Small intestine (tissue), 7 donors: Measurements from ENCODE around the gene ZNF121. TPM values are rescaled to one million over a fixed set of nuclear protein-coding genes. Genes with fewer than 3 reads are reported as not detected.
A peak's percentile ranks its signal among the peaks of the same experiment; 100 is the strongest.
"Not testable (repeated sequence)": the region's sequence is repeated elsewhere in the genome, so short reads cannot be mapped to it uniquely, and the experiment has no call there.

ENCODE experiments used
- DNase-seq, 2 donors: peaks; one replicate each; pipeline versions ENCODE4 v3.0.0 to v3.0.0-alpha.2; 2013
- FAIRE-seq: peaks from 2 replicates; lab custom pipeline; 2012; peaks lifted over from hg19 to GRCh38; lab: Jason Lieb, UNC
- H3K27ac ChIP-seq, 3 donors: one replicate each; pipeline ENCODE4 v1.5.1; 2013; ENCODE audit warnings: low read length in 2 of 3, mild to moderate bottlenecking in 2 of 3, control low read depth in 1 of 3, inconsistent platforms in 1 of 3, low read depth in 1 of 3, moderate library complexity in 1 of 3
- H3K27me3 ChIP-seq, 3 donors: one replicate each; pipeline ENCODE4 v1.6.1; 2013; ENCODE audit warnings: low read length in 3 of 3, inconsistent platforms in 1 of 3; ENCODE audit not compliant: control insufficient read depth in 3 of 3, insufficient read depth in 3 of 3
- H3K36me3 ChIP-seq, 3 donors: one replicate each; pipeline ENCODE4 v1.6.1; 2013; ENCODE audit warnings: low read length in 3 of 3, inconsistent platforms in 1 of 3, low read depth in 1 of 3, mild to moderate bottlenecking in 1 of 3, moderate library complexity in 1 of 3; ENCODE audit not compliant: control insufficient read depth in 3 of 3, insufficient read depth in 2 of 3
- H3K4me1 ChIP-seq, 3 donors: one replicate each; pipeline ENCODE4 v1.6.1; 2013; ENCODE audit warnings: low read length in 2 of 3, inconsistent platforms in 1 of 3, low read depth in 1 of 3, mild to moderate bottlenecking in 1 of 3, moderate library complexity in 1 of 3; ENCODE audit not compliant: control insufficient read depth in 3 of 3, insufficient read depth in 2 of 3
- H3K4me3 ChIP-seq, 3 donors: one replicate each; pipeline ENCODE4 v1.5.1; 2013; ENCODE audit warnings: low read length in 3 of 3, control low read depth in 1 of 3, inconsistent platforms in 1 of 3, low read depth in 1 of 3, mild to moderate bottlenecking in 1 of 3, moderate library complexity in 1 of 3
- H3K9me3 ChIP-seq, 2 donors: one replicate each; pipeline ENCODE4 v1.6.1; 2013; ENCODE audit warnings: low read depth in 1 of 2, low read length in 1 of 2; ENCODE audit not compliant: control insufficient read depth in 2 of 2, insufficient read depth in 1 of 2
- WGBS, 3 donors: extraction: QIAGEN DNeasy Blood & Tissue Kit; methylation state at CpG; one replicate each; pipeline ENCODE4 v1.1.7; 2013; 5-methylcytosine and 5-hydroxymethylcytosine counted together
- polyA plus RNA-seq, 4 donors: library from polyadenylated mRNA; stranded (reverse) in 3 of 4; unstranded in 1 of 4; fragments of 200-250 nt in 3 of 4; fragments of 120-200 nt in 1 of 4; gene quantifications; one replicate each; pipeline versions ENCODE4 v1.2.1 to v1.2.3, GENCODE V29; 2013
- donor health status: healthy with polysubstance abuse.
- donor health status: control.
- donor health status: control.
- donor health status: Bipolar disorder and iron deficiency.
- donor health status: healthy.

Gene ZNF121
- polyA plus RNA-seq, 4 donors, result 2.2 to 23.5 (median 4.2) TPM

DNA sequence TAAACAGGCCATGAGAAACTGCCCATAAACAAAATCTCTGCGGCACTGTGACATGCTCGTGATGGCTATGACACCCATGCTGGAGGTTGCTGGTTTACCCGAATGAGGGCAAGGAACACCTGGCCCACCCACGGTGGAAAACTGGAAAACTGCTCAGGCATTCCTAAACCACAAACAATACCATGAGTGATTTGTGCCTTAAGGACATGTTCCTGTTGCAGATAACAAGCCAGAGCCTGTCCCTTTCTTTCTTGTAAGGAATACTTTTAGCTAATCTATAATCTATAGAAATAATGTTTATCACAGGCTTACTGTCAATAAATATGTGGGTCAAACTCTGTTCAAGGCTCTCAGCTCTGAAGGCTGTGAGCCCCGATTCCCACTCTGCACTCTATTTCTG, 24.6 kb upstream of the ZNF121 start:
- Histone ChIP-seq H3K27me3 (no peaks in the 10 kb centered on the region), H3K4me3 (no peak overlapping the region), H3K9me3 (peaks cover 2 to 65% of the 10 kb centered on the region in 2 donors), H3K4me1 (no peaks in the 10 kb centered on the region), H3K36me3 (peaks cover 25 to 37% (median 28%) of the 10 kb centered on the region in 3 donors), H3K27ac (no peak overlapping the region)
- FAIRE-seq, result no peak
- 97 to 99% (median 98%) methylated on average over 5 of the region's 5 CpGs for WGBS, 3 donors
- no peak for DNase-seq

DNA sequence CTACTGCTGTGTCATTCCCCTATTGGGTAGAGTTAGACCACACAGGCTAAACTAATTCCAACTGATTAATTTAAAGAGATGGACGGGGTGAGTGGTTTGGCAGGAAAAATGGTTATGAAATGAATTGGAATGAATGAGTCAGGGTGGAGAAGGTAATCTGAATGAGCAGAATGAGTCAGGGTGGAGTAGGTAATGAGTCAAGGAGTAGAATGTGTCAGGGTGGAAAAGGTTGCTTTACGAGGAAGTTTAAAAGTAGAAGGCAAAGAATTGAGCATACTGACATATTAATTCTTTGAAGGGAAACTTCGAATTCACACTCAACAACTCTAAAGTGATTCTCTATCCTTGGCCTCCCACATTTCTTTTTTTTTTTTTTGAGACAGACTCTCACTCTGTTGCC, 12.7 kb upstream of the ZNF121 start:
- DNase-seq (no peak), FAIRE-seq (no peak)
- 72 to 83% (median 80%) methylated on average over 3 of the region's 3 CpGs for WGBS, 3 donors
- H3K4me3 ChIP-seq, result no peak overlapping the region
- no peak overlapping the region for H3K27ac ChIP-seq
- no peaks in the 10 kb centered on the region for H3K36me3 ChIP-seq
- H3K27me3 ChIP-seq, result no peaks in the 10 kb centered on the region
- no peaks in the 10 kb centered on the region for H3K4me1 ChIP-seq
- peaks cover 0 to 13% of the 10 kb centered on the region in 2 donors for H3K9me3 ChIP-seq

DNA sequence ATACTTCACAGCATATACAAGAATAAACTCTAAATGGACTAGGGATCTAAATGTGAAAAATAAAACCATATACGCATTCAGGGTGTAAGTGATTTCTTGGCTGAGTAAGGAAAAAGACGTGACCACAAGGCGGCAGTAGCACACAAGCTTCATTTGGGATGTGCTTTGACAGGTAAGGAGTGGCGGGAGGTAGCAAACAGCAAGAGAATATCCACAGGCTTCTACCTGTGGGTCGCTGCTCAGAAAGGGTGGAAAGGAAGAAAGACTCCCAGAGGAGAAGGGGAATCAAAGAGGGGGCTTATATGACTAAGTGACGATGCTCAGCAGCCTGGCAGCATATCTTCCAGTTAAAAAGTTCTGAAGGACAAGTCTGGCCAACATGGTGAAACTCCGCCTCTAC, 2.5 kb upstream of the ZNF121 start:
- FAIRE-seq (no peak), DNase-seq (peak; percentile 81)
- no peak overlapping the region for H3K4me3 ChIP-seq
- WGBS, 3 donors, result 13 to 17% (median 15%) methylated on average over 7 of the region's 7 CpGs
- H3K27ac ChIP-seq, result no peak overlapping the region
- H3K36me3 ChIP-seq, result peaks cover 0 to 4% (median 0%) of the 10 kb centered on the region in 3 donors
- peaks cover 0 to 10% of the 10 kb centered on the region in 2 donors for H3K9me3 ChIP-seq
- peaks cover 0 to 3% (median 3%) of the 10 kb centered on the region in 3 donors for H3K4me1 ChIP-seq
- peaks cover 0 to 2% (median 0%) of the 10 kb centered on the region in 3 donors for H3K27me3 ChIP-seq

DNA sequence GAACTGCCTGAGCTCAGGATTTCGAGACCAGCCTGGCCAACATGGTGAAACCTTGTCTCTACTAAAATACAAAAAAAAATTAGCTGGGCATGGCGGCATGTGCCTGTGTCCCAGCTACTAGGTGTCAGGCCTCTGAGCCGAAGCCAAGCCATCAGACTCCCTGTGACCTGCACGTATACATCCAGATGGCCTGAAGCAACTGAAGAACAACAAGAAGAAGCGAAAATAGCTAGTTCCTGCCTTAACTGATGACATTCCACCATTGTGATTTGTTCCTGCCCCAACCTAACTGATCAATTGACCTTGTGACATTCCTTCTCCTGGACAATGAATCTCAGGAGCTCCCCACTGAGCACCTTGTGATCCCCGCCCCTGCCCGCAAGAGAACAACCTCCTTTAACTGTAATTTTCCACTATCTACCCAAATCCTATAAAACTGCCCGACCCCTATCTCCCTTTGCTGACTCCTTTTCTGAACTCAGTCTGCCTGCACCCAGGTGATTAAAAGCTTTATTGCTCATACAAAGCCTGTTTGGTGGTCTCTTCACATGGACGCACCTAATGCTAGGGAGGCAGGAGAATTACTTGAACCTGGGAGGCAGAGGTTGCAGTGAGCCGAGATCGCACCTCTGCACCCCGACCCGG, 2.1 kb downstream of the ZNF121 start:
- not testable (repeated sequence) for H3K27me3 ChIP-seq, DNase-seq, FAIRE-seq, H3K4me3 ChIP-seq, H3K27ac ChIP-seq, H3K4me1 ChIP-seq
- Histone ChIP-seq H3K9me3 (peaks cover 0 to 35% of the 10 kb centered on the region in 2 donors), H3K36me3 (peaks cover 0 to 16% (median 3%) of the 10 kb centered on the region in 3 donors)
- WGBS, 3 donors, result 91 to 97% (median 95%) methylated on average over 13 of the region's 13 CpGs

DNA sequence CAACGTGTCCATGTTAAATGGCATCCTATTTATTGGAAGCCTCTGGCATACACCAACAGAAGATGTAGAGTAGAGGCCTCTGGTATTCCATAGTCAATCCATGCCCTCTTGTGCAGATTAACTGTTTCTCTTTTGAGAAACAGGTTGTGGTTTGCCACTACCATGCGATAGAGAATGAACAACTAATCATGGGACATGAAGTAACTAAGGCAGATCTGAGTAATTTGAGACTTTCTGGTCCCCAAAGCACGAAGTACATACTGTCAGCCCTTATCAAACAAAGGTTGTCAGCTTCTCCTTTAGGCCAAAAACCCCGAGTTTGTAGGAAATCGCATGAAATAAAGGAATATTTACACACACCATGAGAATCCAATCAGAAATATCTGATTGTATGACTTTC, 3.6 kb downstream of the ZNF121 start:
- 82 to 96% (median 84%) methylated on average over 5 of the region's 5 CpGs for WGBS, 3 donors
- DNase-seq, result no peak
- Histone ChIP-seq H3K27me3 (no peaks in the 10 kb centered on the region), H3K27ac (no peak overlapping the region), H3K4me3 (no peak overlapping the region), H3K9me3 (peaks cover 0 to 43% of the 10 kb centered on the region in 2 donors), H3K36me3 (peaks cover 0 to 16% (median 3%) of the 10 kb centered on the region in 3 donors), H3K4me1 (peaks cover 0 to 3% (median 3%) of the 10 kb centered on the region in 3 donors)
- FAIRE-seq, result no peak

DNA sequence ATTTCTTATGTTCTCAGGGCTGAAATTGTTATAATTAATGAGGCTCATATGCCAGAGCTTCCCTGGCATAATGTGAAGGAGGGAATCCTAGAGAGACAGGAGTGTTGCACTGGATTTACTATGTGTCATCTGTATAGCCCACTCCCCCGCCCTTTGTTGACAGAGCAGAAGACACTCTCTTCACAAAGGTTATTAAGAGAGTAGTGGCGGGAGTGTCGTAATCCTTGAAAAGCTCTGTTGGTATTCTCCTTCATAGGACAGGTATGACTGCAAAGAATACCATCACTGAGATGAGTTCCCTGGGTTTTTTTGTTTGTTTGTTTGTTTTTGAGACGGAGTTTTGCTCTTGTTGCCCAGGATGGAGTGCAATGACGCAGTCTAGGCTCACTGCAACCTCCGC, 14.0 kb downstream of the ZNF121 start:
- Histone ChIP-seq H3K27ac (no peak overlapping the region), H3K27me3 (no peaks in the 10 kb centered on the region), H3K4me3 (no peak overlapping the region), H3K4me1 (no peaks in the 10 kb centered on the region), H3K9me3 (peaks cover 11 to 83% of the 10 kb centered on the region in 2 donors), H3K36me3 (peaks cover 18 to 30% (median 29%) of the 10 kb centered on the region in 3 donors)
- WGBS, 3 donors, result 97 to 100% (median 99%) methylated on average over 6 of the region's 6 CpGs
- no peak for DNase-seq
- no peak for FAIRE-seq

DNA sequence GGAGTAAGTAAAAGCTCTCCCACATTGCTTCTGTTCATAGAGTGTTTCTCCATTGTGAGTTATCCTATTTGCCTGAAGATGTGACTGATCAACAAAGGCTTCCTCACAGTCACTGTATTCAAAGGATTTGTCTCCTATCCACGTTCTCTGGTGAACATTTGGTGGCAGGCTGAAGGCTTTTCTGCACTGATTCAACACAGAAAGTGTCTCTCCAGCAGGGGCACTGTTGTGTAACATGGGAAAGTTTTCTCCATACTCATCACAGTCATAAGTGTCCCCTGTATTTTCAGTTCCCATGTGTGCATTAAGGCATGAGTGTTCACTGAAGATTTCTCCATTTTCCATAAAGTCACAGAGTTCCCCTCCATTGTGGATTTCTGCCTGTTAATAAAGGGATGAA, 17.6 kb downstream of the ZNF121 start:
- no peaks in the 10 kb centered on the region for H3K4me1 ChIP-seq
- peaks cover 8 to 80% of the 10 kb centered on the region in 2 donors for H3K9me3 ChIP-seq
- H3K4me3 ChIP-seq, result peak overlapping the region in 1 of 3 donors; percentile 7
- WGBS, 3 donors, result 94 to 100% (median 98%) methylated on average over 1 of the region's 1 CpG
- H3K36me3 ChIP-seq, result peaks cover 30 to 41% (median 34%) of the 10 kb centered on the region in 3 donors
- H3K27me3 ChIP-seq, result no peaks in the 10 kb centered on the region
- FAIRE-seq, result no peak
- no peak overlapping the region for H3K27ac ChIP-seq
- DNase-seq, result no peak

DNA sequence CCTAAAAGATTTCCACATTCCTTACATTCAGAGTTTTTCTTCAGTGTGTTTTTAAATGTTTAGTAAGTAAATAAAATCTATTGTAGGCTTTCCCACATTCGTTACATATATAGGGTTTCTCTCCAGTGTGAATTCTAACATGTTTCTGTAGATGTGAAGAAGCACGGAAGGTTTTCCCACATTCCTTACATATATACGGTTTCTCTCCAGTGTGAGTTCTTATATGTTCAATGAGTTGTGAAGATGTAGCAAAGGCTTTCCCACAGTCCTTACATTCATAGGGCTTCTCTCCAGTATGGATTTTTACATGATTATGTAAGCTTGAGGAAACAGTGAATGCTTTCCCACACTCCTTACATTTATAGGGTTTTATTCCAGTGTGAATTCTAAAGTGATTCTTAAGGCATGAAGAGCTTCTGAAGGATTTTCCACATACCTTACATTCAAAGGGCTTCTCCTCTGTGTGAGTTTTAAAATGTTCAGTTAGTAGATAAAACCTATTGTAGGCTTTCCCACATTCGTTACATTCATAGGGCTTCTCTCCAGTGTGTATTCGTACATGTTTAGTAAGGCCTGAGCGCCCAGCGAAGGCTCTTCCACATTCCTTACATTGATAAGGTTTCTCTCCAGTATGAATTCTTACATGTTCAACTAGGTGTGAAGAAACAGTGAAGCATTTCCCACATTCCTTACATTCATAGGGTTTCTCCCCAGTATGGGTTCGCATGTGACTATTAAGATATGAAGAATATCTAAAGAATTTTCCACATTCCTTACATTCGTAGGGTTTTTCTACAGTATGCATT, 18.2 kb downstream of the ZNF121 start:
- H3K9me3 ChIP-seq, result peaks cover 7 to 80% of the 10 kb centered on the region in 2 donors
- peaks cover 33 to 39% (median 34%) of the 10 kb centered on the region in 3 donors for H3K36me3 ChIP-seq
- H3K27ac ChIP-seq, result no peak overlapping the region
- no peak overlapping the region for H3K4me3 ChIP-seq
- WGBS, 3 donors, result 98% methylated on average over 9 of the region's 9 CpGs
- H3K27me3 ChIP-seq, result no peaks in the 10 kb centered on the region
- H3K4me1 ChIP-seq, result no peaks in the 10 kb centered on the region
- DNase-seq, result no peak
- FAIRE-seq, result no peak
